Kidney (tissue), 14 donors: Measurements from ENCODE around the gene RAVER2. TPM values are rescaled to one million over a fixed set of nuclear protein-coding genes. Genes with fewer than 3 reads are reported as not detected.
"Not testable (repeated sequence)": the region's sequence is repeated elsewhere in the genome, so short reads cannot be mapped to it uniquely, and the experiment has no call there.

Source experiments
- DNase-seq, 5 donors: peaks; one replicate each; pipeline ENCODE4 v3.0.0-alpha.2; 2013 to 2020
- FAIRE-seq: peaks from 2 replicates; lab custom pipeline; 2012; peaks lifted over from hg19 to GRCh38; lab: Jason Lieb, UNC
- H3K27ac ChIP-seq, 2 donors: one replicate each; pipeline ENCODE4 v1.7.0; 2013; ENCODE audit warnings: low read depth in 2 of 2, low read length in 2 of 2, inconsistent platforms in 1 of 2
- H3K27me3 ChIP-seq: one replicate; pipeline ENCODE4 v1.7.1; 2013; ENCODE audit warnings: low read length, inconsistent platforms; ENCODE audit not compliant: control insufficient read depth, insufficient read depth
- H3K36me3 ChIP-seq, 3 donors: one replicate each; pipeline versions ENCODE4 v1.7.0 to v1.7.1; 2013; ENCODE audit warnings: low read length in 3 of 3, control low read depth in 1 of 3, inconsistent platforms in 1 of 3; ENCODE audit not compliant: insufficient read depth in 3 of 3, control insufficient read depth in 2 of 3
- H3K4me1 ChIP-seq, 3 donors: one replicate each; pipeline versions ENCODE4 v1.7.0 to v1.7.1; 2013; ENCODE audit warnings: low read length in 3 of 3, inconsistent platforms in 1 of 3, low read depth in 1 of 3; ENCODE audit not compliant: control insufficient read depth in 2 of 3, insufficient read depth in 2 of 3
- H3K4me3 ChIP-seq, 3 donors: one replicate each; pipeline versions ENCODE4 v1.7.0 to v1.8.1; 2013; ENCODE audit warnings: low read length in 3 of 3, control low read depth in 1 of 3, inconsistent platforms in 1 of 3
- H3K9ac ChIP-seq, 3 donors: one replicate each; pipeline versions ENCODE4 v1.7.0 to v1.7.1; 2013; ENCODE audit warnings: low read length in 3 of 3, control low read depth in 1 of 3, inconsistent platforms in 1 of 3
- H3K9me3 ChIP-seq, 3 donors: one replicate each; pipeline versions ENCODE4 v1.7.0 to v1.7.1; 2013; ENCODE audit warnings: low read length in 3 of 3, control low read depth in 1 of 3, inconsistent platforms in 1 of 3; ENCODE audit not compliant: control insufficient read depth in 2 of 3, insufficient read depth in 1 of 3
- intact Hi-C: fragments of 100-400 bp; cut with DNase I; formaldehyde crosslinking; loops from one replicate; pipeline ENCODE4 v1.11.1; 2022
- polyA plus RNA-seq: library from polyadenylated mRNA; stranded (reverse); fragments of 350-450 nt; fragmentation: Illumina TruSeq; extraction: RNeasy Lipid Tissue Mini Kit (QIAGEN cat#74804); gene quantifications from one replicate; pipeline ENCODE4 v1.2.3, GENCODE V29; 2014; ENCODE audit warnings: low read depth, low replicate concordance; ENCODE audit not compliant: insufficient read depth
- total RNA-seq: library from RNA; stranded (reverse); fragmentation: NEBNext Ultra II Directional; extraction: Animal tissue kit (Norgen Biotek cat#: 25700); gene quantifications from one replicate; pipeline ENCODE4 v1.2.1, GENCODE V29; 2021
- TF ChIP-seq, protein P1 (sequence below): IDR thresholded peaks from 3 replicates; pipeline ENCODE4 v1.5.1; 2012; ENCODE audit warnings: mild to moderate bottlenecking, moderate library complexity, borderline replicate concordance; ENCODE audit not compliant: insufficient read depth; ENCODE audit errors: extremely low read depth
- donor health status: control.
- donor health status: control.
- donor health status: control.
- donor health status: control.
- donor health status: control.
- donor health status: DM: yes; HTN: yes; CAD: no.
- donor health status: Normal renal cell carcinoma (clear cell type).

The RAVER2 gene
- total and polyA plus RNA-seq, 2 donors from 2014 or later: 7.7 to 9.4 TPM

DNA sequence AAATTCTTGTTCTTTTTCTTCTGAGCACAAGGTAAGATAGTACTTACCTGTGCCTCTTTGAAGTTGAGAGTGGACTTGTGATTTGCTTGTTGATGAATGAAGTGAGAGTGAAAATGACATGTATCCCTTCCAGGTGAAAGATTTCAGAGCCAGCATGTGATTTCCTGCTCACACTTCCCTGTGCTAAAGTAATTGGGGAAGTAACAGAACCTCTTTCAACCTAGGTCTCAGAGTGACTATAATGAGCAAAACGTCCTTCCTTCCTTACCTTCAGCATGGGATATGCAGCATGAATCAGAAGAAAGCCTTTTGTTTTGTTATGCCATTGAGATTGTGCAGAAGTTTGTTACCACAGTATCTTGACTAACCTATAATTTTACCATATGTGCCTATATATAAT lies 24.6 kb downstream of the RAVER2 start:
- TF ChIP-seq, protein P1, sequence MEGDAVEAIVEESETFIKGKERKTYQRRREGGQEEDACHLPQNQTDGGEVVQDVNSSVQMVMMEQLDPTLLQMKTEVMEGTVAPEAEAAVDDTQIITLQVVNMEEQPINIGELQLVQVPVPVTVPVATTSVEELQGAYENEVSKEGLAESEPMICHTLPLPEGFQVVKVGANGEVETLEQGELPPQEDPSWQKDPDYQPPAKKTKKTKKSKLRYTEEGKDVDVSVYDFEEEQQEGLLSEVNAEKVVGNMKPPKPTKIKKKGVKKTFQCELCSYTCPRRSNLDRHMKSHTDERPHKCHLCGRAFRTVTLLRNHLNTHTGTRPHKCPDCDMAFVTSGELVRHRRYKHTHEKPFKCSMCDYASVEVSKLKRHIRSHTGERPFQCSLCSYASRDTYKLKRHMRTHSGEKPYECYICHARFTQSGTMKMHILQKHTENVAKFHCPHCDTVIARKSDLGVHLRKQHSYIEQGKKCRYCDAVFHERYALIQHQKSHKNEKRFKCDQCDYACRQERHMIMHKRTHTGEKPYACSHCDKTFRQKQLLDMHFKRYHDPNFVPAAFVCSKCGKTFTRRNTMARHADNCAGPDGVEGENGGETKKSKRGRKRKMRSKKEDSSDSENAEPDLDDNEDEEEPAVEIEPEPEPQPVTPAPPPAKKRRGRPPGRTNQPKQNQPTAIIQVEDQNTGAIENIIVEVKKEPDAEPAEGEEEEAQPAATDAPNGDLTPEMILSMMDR: no peak

DNA sequence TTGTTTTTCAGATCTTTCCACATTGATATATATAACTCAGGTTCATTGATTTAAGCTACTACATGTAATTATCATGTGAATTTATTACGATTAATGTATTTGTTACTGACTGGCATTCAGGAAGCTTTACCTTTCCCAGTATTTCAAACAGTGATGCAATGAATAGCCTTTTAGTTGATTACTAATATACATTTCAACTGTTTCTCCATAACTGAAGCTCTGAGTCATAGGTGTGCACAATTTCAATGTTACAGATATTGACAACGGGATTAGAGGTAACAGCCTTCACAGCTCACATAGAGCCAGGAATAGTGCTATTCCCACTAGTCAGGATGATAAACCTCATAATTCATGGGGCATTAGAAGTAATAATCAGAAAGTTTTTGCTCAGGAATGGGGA lies 25.1 kb downstream of the RAVER2 start:
- Histone ChIP-seq H3K9ac (no peak overlapping the region), H3K27ac (no peak overlapping the region), H3K4me3 (no peak overlapping the region), H3K9me3 (no peaks in the 10 kb centered on the region), H3K4me1 (no peaks in the 10 kb centered on the region), H3K36me3 (peaks cover 0 to 6% (median 0%) of the 10 kb centered on the region in 3 donors), H3K27me3 (no peaks in the 10 kb centered on the region)
- intact Hi-C loops: no loop called here
- no peak for FAIRE-seq
- no peak for DNase-seq
- TF ChIP-seq, protein P1: no peak

More for the DNA sequence above, 24.6 kb downstream of the RAVER2 start:
- DNase-seq: no peak
- no peak overlapping the region for H3K27ac ChIP-seq
- H3K9ac ChIP-seq: no peak overlapping the region
- H3K4me1 ChIP-seq: no peaks in the 10 kb centered on the region
- no peak overlapping the region for H3K4me3 ChIP-seq
- no peaks in the 10 kb centered on the region for H3K27me3 ChIP-seq
- no peak for FAIRE-seq
- no peaks in the 10 kb centered on the region for H3K9me3 ChIP-seq
- peaks cover 0 to 6% (median 0%) of the 10 kb centered on the region in 3 donors for H3K36me3 ChIP-seq
- intact Hi-C loops: no loop called here

DNA sequence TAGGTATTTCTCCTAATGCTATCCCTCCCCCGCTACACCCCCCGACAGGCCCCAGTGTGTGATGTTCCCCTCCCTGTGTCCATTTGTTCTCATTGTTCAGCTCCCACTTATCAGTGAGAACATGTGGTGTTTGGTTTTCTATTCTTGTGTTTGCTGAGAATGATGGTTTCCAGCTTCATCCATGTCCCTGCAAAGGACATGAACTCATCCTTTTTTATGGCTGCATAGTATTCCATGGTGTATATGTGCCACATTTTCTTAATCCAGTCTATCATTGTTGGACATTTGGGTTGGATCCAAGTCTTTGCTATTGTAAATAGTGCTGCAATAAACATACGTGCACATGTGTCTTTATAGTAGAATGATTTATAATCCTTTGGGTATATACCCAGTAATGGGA lies 28.4 kb downstream of the RAVER2 start:
- H3K9me3 ChIP-seq, H3K36me3 ChIP-seq, DNase-seq, H3K9ac ChIP-seq, H3K4me1 ChIP-seq, H3K4me3 ChIP-seq, intact Hi-C loops, H3K27ac ChIP-seq, H3K27me3 ChIP-seq, FAIRE-seq: not testable (repeated sequence)

DNA sequence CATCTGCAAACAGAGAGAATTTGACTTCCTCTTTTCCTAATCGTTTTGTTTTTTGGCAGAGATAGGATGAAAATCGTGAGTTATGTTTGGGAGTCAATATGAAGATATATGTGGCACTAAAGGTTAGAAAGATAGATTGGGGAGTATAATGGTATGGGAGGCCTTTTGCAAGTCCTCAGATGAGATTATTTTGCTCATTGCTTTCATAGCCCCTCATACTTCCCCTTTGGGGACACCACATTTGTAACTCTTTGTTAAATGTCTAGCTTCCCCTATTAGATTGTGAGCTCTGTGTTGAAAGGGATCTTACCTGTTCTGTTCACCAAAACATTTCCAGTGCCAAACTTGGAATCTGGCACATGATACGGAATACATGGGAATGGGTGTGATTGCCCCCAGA lies 30.2 kb downstream of the RAVER2 start:
- TF ChIP-seq, protein P1: no peak
- FAIRE-seq (no peak), DNase-seq (no peak)
- Histone ChIP-seq H3K27me3 (no peaks in the 10 kb centered on the region), H3K9me3 (no peaks in the 10 kb centered on the region), H3K4me1 (no peaks in the 10 kb centered on the region), H3K27ac (no peak overlapping the region), H3K36me3 (peaks cover 0 to 4% (median 0%) of the 10 kb centered on the region in 3 donors), H3K9ac (no peak overlapping the region), H3K4me3 (no peak overlapping the region)
- intact Hi-C loops: no loop called here

DNA sequence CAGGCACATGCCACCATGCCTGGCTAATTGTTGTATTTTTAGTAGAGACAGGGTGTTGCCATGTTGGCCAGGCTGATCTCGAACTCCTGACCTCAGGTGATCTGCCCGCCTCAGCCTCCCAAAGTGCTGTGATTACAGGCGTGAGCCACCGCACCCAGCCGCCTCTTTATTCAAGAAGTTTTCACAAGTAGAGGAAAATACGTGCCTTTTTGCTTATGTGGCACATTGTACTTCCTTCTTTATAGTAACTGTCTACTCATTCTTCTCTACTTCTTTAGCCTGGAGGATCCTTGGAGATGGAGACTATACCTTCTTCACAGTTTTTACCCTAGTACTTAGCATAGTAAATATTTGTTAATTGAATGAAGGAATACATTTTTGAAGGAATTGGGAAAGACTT lies 37.2 kb downstream of the RAVER2 start:
- H3K4me1 ChIP-seq, FAIRE-seq, intact Hi-C loops, H3K9me3 ChIP-seq, H3K9ac ChIP-seq, DNase-seq, H3K27ac ChIP-seq, H3K27me3 ChIP-seq, H3K4me3 ChIP-seq, H3K36me3 ChIP-seq: not testable (repeated sequence)

DNA sequence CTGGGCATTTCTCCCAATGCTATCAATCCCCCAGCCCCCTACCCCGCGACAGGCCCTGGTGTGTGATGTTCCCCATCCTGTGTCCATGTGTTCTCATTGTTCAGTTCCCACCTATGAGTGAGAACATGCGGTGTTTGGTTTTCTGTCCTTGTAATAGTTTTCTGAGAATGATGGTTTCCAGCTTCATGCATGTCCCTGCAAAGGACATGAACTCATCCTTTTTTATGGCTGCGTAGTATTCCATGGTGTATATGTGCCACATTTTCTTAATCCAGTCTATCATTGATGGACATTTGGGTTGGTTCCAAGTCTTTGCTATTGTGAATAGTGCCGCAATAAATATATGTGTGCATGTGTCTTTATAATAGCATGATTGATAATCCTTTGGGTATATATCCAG lies 38.0 kb downstream of the RAVER2 start:
- H3K27ac ChIP-seq, H3K27me3 ChIP-seq, intact Hi-C loops, DNase-seq, H3K9ac ChIP-seq, H3K36me3 ChIP-seq, H3K4me3 ChIP-seq, H3K9me3 ChIP-seq, H3K4me1 ChIP-seq, FAIRE-seq: not testable (repeated sequence)
